Measurements from ENCODE around the gene NSD2. TPM values are rescaled to one million over a fixed set of nuclear protein-coding genes. Genes with fewer than 3 reads are reported as not detected.

Gene NSD2
- total and polyA plus RNA-seq, 9 of the 15 experiments (the other 6 are each of a cell fraction or from before 2014, with no cell fraction given): 6.4 to 126 (median 58.8) TPM

DNA sequence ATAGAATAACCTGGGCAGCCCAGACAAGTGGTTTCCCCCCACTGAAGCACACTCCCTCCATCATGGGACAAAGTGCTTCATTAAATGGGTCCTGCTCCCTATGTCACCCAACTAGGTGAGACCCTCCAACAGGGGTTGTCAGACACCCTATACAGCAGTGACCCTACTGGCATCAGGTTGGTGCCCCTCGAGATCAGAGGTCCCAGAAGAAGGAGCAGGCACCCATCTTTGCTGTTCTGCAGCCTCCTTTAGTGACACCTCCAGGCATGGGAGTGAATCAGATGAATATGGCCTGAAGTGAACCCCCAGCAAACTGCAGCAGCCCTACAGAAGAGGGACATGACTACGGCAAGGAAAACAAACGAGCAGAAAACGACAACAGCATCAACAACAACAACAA, 126.5 kb downstream of the NSD2 start:
- H2AFZ ChIP-seq (ENCODE audit: low read depth, low read length): no peak overlapping the region
- FAIRE-seq: no peak
- H3K9ac ChIP-seq (ENCODE audit: insufficient read depth in 1 of 2, low read depth in 2 of 2, low read length in 2 of 2): no peak overlapping the region
- H3K9me3 ChIP-seq (replicated peaks; ENCODE audit: control insufficient read depth, insufficient read depth, low read depth, low read length): peaks cover 5% of the 10 kb centered on the region
- H4K20me1 ChIP-seq (replicated peaks; ENCODE audit: control insufficient read depth, insufficient read depth, low read length): no peaks in the 10 kb centered on the region
- no peaks in the 10 kb centered on the region for H3K9me1 ChIP-seq (ENCODE audit: control insufficient read depth, insufficient read depth, low read length)
- no peak for ATAC-seq
- no peak for DNase-seq (ENCODE audit: extremely low read depth in 1 of 4, low spot score in 3 of 4)
- ChIA-PET POLR2A (no interaction called here), CTCF (ENCODE audit: low intra/inter-chr PET ratio) (no interaction called here)
- H3K4me1 ChIP-seq (replicated peaks in 1 of 2; ENCODE audit: control insufficient read depth in 2 of 2, insufficient read depth in 2 of 2, low read length in 2 of 2): peaks cover 0 to 6% of the 10 kb centered on the region in 2 experiments; a peak in 2 of 5 replicates
- H3K36me3 ChIP-seq (ENCODE audit: control insufficient read depth, insufficient read depth, low read length): peaks cover 36% of the 10 kb centered on the region; the same call in 1 of the 3 replicates
- intact Hi-C loops (cut with micrococcal nuclease): no loop called here
- no TSS peak for BruUV-seq (replicated peaks)
- WGBS (ENCODE audit: insufficient coverage, low coverage, missing lambda C conversion rate): 96% methylated on average over 4 of the region's 4 CpGs
- no peak overlapping the region for H3K27ac ChIP-seq (ENCODE audit: extremely low read depth, low read depth, low read length)
- H3K27me3 ChIP-seq (ENCODE audit: control insufficient read depth in 2 of 2, insufficient read depth in 2 of 2, low read length in 2 of 2): no peaks in the 10 kb centered on the region
- TF ChIP-seq KDM4B (IDR thresholded peaks at IDR 0.05; ENCODE audit: borderline replicate concordance in 2 of 2, low read depth in 1 of 2) (no peak), ZSCAN29 (IDR thresholded peaks at IDR 0.05) (no peak), ARNT (IDR thresholded peaks at IDR 0.05) (no peak), KDM5B (IDR thresholded peaks at IDR 0.05; ENCODE audit: insufficient replicate concordance, low read depth, low read length) (no peak), ZSCAN32 (CRISPR knock-in tag; IDR thresholded peaks at IDR 0.05) (no peak), KLF16 (IDR thresholded peaks at IDR 0.05) (no peak)
- in situ Hi-C loops (cut with MboI): no loop called here
- peaks cover 92% of the 10 kb centered on the region for H3K79me2 ChIP-seq (ENCODE audit: control insufficient read depth, insufficient read depth, low read length)
- H3K4me2 ChIP-seq (ENCODE audit: insufficient read depth, low read length): no peak overlapping the region
- no peak overlapping the region for H3K4me3 ChIP-seq

DNA sequence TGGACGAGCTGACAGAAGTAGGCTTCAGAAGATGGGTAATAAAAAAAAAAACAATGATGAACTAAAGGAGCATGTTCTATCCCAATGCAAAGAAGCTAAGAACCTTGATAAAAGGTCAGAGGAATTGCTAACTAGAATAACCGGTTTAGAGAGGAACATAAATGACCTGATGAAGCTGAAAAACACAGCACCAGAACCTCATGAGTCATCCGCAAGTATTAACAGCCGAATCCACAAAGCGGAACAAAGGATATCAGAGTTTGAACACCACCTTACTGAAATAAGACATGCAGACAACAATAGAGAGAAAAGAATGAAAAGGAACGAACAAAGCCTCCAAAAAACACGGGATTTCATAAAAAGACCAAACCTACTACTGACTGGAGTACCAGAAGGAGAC, 127.1 kb downstream of the NSD2 start:
- peaks cover 41% of the 10 kb centered on the region; the same call in 1 of the 3 replicates for H3K36me3 ChIP-seq (ENCODE audit: control insufficient read depth, insufficient read depth, low read length)
- no peaks in the 10 kb centered on the region for H4K20me1 ChIP-seq (replicated peaks; ENCODE audit: control insufficient read depth, insufficient read depth, low read length)
- H3K27ac ChIP-seq (ENCODE audit: extremely low read depth, low read depth, low read length): no peak overlapping the region
- H3K4me2 ChIP-seq (ENCODE audit: insufficient read depth, low read length): no peak overlapping the region
- WGBS (ENCODE audit: insufficient coverage, low coverage, missing lambda C conversion rate): 92% methylated on average over 7 of the region's 7 CpGs
- peaks cover 5% of the 10 kb centered on the region for H3K9me3 ChIP-seq (replicated peaks; ENCODE audit: control insufficient read depth, insufficient read depth, low read depth, low read length)
- peaks cover 92% of the 10 kb centered on the region for H3K79me2 ChIP-seq (ENCODE audit: control insufficient read depth, insufficient read depth, low read length)
- no peak overlapping the region for H3K4me3 ChIP-seq
- no TSS peak for BruUV-seq (replicated peaks)
- intact Hi-C loops (cut with micrococcal nuclease): no loop called here
- no peak overlapping the region for H2AFZ ChIP-seq (ENCODE audit: low read depth, low read length)
- no peaks in the 10 kb centered on the region for H3K27me3 ChIP-seq (ENCODE audit: control insufficient read depth in 2 of 2, insufficient read depth in 2 of 2, low read length in 2 of 2)
- in situ Hi-C loops (cut with MboI): no loop called here
- H3K4me1 ChIP-seq (replicated peaks in 1 of 2; ENCODE audit: control insufficient read depth in 2 of 2, insufficient read depth in 2 of 2, low read length in 2 of 2): no peaks in the 10 kb centered on the region; a peak in 1 of 5 replicates
- no peak for FAIRE-seq
- CTCF ChIA-PET (ENCODE audit: low intra/inter-chr PET ratio): no interaction called here
- no peak for DNase-seq (ENCODE audit: extremely low read depth in 1 of 4, low spot score in 3 of 4)
- POLR2A ChIA-PET: no interaction called here
- H3K9me1 ChIP-seq (ENCODE audit: control insufficient read depth, insufficient read depth, low read length): no peaks in the 10 kb centered on the region
- no peak overlapping the region for H3K9ac ChIP-seq (ENCODE audit: insufficient read depth in 1 of 2, low read depth in 2 of 2, low read length in 2 of 2)
- ATAC-seq: no peak
- TF ChIP-seq PHB (CRISPR knock-in tag; IDR thresholded peaks at IDR 0.05): no peak
- TF ChIP-seq NFE2L1 (tag; IDR thresholded peaks at IDR 0.05; ENCODE audit: borderline replicate concordance, low read depth): no peak
- no peak for TF ChIP-seq NFXL1 (CRISPR knock-in tag; IDR thresholded peaks at IDR 0.05)
- no peak for TF ChIP-seq ESRRB (CRISPR knock-in tag; IDR thresholded peaks at IDR 0.05; ENCODE audit: borderline replicate concordance)
- no peak for TF ChIP-seq RBM14 (IDR thresholded peaks at IDR 0.05; ENCODE audit: borderline replicate concordance, insufficient read depth, low read depth, low read length)
- no peak for TF ChIP-seq ZNF224 (CRISPR knock-in tag; IDR thresholded peaks at IDR 0.05)
- TF ChIP-seq WHSC1 (IDR thresholded peaks at IDR 0.05; ENCODE audit: low read length): no peak
- no peak for TF ChIP-seq ZNF507 (tag; conservative IDR thresholded peaks at IDR 0.05)
- TF ChIP-seq, protein P1, sequence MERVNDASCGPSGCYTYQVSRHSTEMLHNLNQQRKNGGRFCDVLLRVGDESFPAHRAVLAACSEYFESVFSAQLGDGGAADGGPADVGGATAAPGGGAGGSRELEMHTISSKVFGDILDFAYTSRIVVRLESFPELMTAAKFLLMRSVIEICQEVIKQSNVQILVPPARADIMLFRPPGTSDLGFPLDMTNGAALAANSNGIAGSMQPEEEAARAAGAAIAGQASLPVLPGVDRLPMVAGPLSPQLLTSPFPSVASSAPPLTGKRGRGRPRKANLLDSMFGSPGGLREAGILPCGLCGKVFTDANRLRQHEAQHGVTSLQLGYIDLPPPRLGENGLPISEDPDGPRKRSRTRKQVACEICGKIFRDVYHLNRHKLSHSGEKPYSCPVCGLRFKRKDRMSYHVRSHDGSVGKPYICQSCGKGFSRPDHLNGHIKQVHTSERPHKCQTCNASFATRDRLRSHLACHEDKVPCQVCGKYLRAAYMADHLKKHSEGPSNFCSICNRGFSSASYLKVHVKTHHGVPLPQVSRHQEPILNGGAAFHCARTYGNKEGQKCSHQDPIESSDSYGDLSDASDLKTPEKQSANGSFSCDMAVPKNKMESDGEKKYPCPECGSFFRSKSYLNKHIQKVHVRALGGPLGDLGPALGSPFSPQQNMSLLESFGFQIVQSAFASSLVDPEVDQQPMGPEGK (CRISPR knock-in tag; IDR thresholded peaks at IDR 0.05; ENCODE audit: borderline replicate concordance): no peak
- TF ChIP-seq ZNF146 (CRISPR knock-in tag; IDR thresholded peaks at IDR 0.05; ENCODE audit: unreplicated experiment): no peak

Measured in K562 (cell line).